H1 (cell line): ENCODE results near the gene TTBK1. TPM values are rescaled to one million over a fixed set of nuclear protein-coding genes. Genes with fewer than 3 reads are reported as not detected.

Experiments used
- CTCF ChIA-PET: fragments of 300-600 bp; sonication (Branson Sonifier 250); formaldehyde crosslinking; loops from one replicate; lab custom pipeline; 2021; ENCODE audit not compliant: partially characterized antibody; lab: Charles Lee
- POLR2A ChIA-PET: fragments of 300-600 bp; sonication (Branson Sonifier 250); formaldehyde crosslinking; loops from one replicate; lab custom pipeline; 2021; ENCODE audit warnings: inconsistent platforms; ENCODE audit not compliant: partially characterized antibody; lab: Charles Lee
- DNase-seq, 2 experiments: peaks; one replicate each; pipeline versions ENCODE4 v3.0.0 to v3.0.0-alpha.2; 2010 to 2022; ENCODE audit warnings: low spot score in 2 of 2, low read depth in 1 of 2, mixed read lengths in 1 of 2
- FAIRE-seq: peaks from 2 replicates; lab custom pipeline; 2011; peaks lifted over from hg19 to GRCh38; lab: Jason Lieb, UNC
- H2AFZ ChIP-seq: 2 replicates; pipeline ENCODE4 v1.8.1; 2012; ENCODE audit warnings: low read length, inconsistent platforms
- H2AK5ac ChIP-seq: 2 replicates; pipeline ENCODE4 v1.6.1; 2013; ENCODE audit warnings: low read depth, low read length
- H2BK120ac ChIP-seq: replicated peaks from 2 replicates; pipeline ENCODE3; 2013; ENCODE audit warnings: low read depth, low read length, inconsistent platforms
- H2BK12ac ChIP-seq: 2 replicates; pipeline ENCODE4 v1.6.1; 2013; ENCODE audit warnings: low read depth, low read length
- H2BK15ac ChIP-seq: 2 replicates; pipeline ENCODE4 v1.6.1; 2013; ENCODE audit warnings: low read length
- H2BK20ac ChIP-seq: 2 replicates; pipeline ENCODE4 v1.6.1; 2013; ENCODE audit warnings: low read length
- H2BK5ac ChIP-seq: 2 replicates; pipeline ENCODE4 v1.6.1; 2013; ENCODE audit warnings: low read depth, low read length
- H3K14ac ChIP-seq: 2 replicates; pipeline ENCODE4 v1.6.1; 2013; ENCODE audit warnings: inconsistent platforms; ENCODE audit not compliant: insufficient read length
- H3K18ac ChIP-seq: 2 replicates; pipeline ENCODE4 v1.6.1; 2013; ENCODE audit warnings: low read length; ENCODE audit errors: extremely low read depth
- H3K23ac ChIP-seq: 2 replicates; pipeline ENCODE4 v1.6.1; 2013; ENCODE audit warnings: inconsistent platforms; ENCODE audit not compliant: insufficient read length
- H3K23me2 ChIP-seq: 2 replicates; pipeline ENCODE4 v1.6.1; 2013; ENCODE audit warnings: low read depth, low read length
- H3K27ac ChIP-seq: 2 replicates; pipeline ENCODE4 v1.6.1; 2011; ENCODE audit warnings: low read depth, low read length, inconsistent platforms
- H3K27me3 ChIP-seq, 4 experiments: replicated peaks in 1 of 4; 1 replicate in 1 of 4; 2 replicates in 3 of 4; pipeline versions ENCODE4 v1.6.1 to v1.8.1; 2011 to 2013; ENCODE audit warnings: low read length in 3 of 4, mild to moderate bottlenecking in 3 of 4, inconsistent platforms in 2 of 4, mixed read lengths in 2 of 4, moderate library complexity in 1 of 4; ENCODE audit not compliant: control insufficient read depth in 3 of 4, insufficient read depth in 3 of 4; ENCODE audit errors: extremely low read depth in 1 of 4
- H3K36me3 ChIP-seq, 4 experiments: 2 replicates each; pipeline versions ENCODE4 v1.6.1 to v1.8.1; 2011 to 2013; ENCODE audit warnings: mild to moderate bottlenecking in 4 of 4, low read length in 3 of 4, moderate library complexity in 2 of 4, control low read depth in 1 of 4, inconsistent platforms in 1 of 4; ENCODE audit not compliant: insufficient read depth in 4 of 4, control insufficient read depth in 2 of 4
- H3K4ac ChIP-seq: replicated peaks from 2 replicates; pipeline ENCODE3; 2013; ENCODE audit warnings: low read length, low read depth, mixed read lengths, inconsistent platforms; ENCODE audit not compliant: insufficient read length
- H3K4me1 ChIP-seq, 4 experiments: replicated peaks in 1 of 4; 1 replicate in 1 of 4; 2 replicates in 3 of 4; pipeline versions ENCODE4 v1.6.1 to v1.8.1; 2011 to 2013; ENCODE audit warnings: low read length in 3 of 4, inconsistent platforms in 2 of 4, mixed read lengths in 1 of 4; ENCODE audit not compliant: insufficient read depth in 4 of 4, control insufficient read depth in 3 of 4
- H3K4me2 ChIP-seq, 2 experiments: 2 replicates each; pipeline versions ENCODE4 v1.6.1 to v1.8.1; 2011 to 2013; ENCODE audit warnings: low read depth in 2 of 2, low read length in 2 of 2, control low read depth in 1 of 2, inconsistent platforms in 1 of 2, mild to moderate bottlenecking in 1 of 2; ENCODE audit not compliant: insufficient read depth in 1 of 2
- H3K4me3 ChIP-seq, 4 experiments: fragments of 200-600, 300-600 bp in 1 of 4; sonication (generic), shearing (Covaris generic), sonication (Bioruptor Twin) in 1 of 4; 2 replicates each; pipeline versions ENCODE4 v1.5.1 to v1.8.1; 2011 to 2016; ENCODE audit warnings: low read length in 4 of 4, low read depth in 3 of 4, control low read depth in 2 of 4, inconsistent platforms in 2 of 4, mild to moderate bottlenecking in 2 of 4, mixed read lengths in 1 of 4, moderate library complexity in 1 of 4; ENCODE audit not compliant: insufficient read depth in 2 of 4; ENCODE audit errors: extremely low read depth in 1 of 4
- H3K56ac ChIP-seq: replicated peaks from 2 replicates; pipeline ENCODE3; 2013; ENCODE audit warnings: low read depth, mild to moderate bottlenecking, mixed read lengths, low read length, inconsistent platforms; ENCODE audit not compliant: insufficient read length
- H3K79me1 ChIP-seq: 2 replicates; pipeline ENCODE4 v1.6.1; 2013; ENCODE audit warnings: low read depth, low read length, control low read depth
- H3K79me2 ChIP-seq, 2 experiments: 2 replicates each; pipeline versions ENCODE4 v1.6.1 to v1.8.1; 2012 to 2013; ENCODE audit warnings: low read length in 2 of 2, mild to moderate bottlenecking in 2 of 2, inconsistent platforms in 1 of 2; ENCODE audit not compliant: insufficient read depth in 2 of 2, control insufficient read depth in 1 of 2
- H3K9ac ChIP-seq, 4 experiments: replicated peaks in 1 of 4; 1 replicate in 1 of 4; 2 replicates in 3 of 4; pipeline versions ENCODE4 v1.6.1 to v1.8.1; 2011 to 2013; ENCODE audit warnings: low read depth in 3 of 4, low read length in 3 of 4, control low read depth in 2 of 4, mild to moderate bottlenecking in 2 of 4, moderate library complexity in 2 of 4, inconsistent platforms in 1 of 4; ENCODE audit errors: extremely low read depth in 1 of 4
- H3K9me3 ChIP-seq, 2 experiments: 2 replicates each; pipeline versions ENCODE4 v1.6.1 to v1.8.1; 2012 to 2013; ENCODE audit warnings: mild to moderate bottlenecking in 2 of 2, moderate library complexity in 2 of 2, control low read depth in 1 of 2, inconsistent platforms in 1 of 2, low read depth in 1 of 2, low read length in 1 of 2, mixed read lengths in 1 of 2; ENCODE audit not compliant: insufficient read depth in 2 of 2
- H4K20me1 ChIP-seq, 2 experiments: replicated peaks in 1 of 2; 2 replicates each; pipeline versions ENCODE3 to v1.8.1; 2011 to 2013; ENCODE audit warnings: inconsistent platforms in 2 of 2, low read length in 2 of 2, mild to moderate bottlenecking in 1 of 2; ENCODE audit not compliant: insufficient read depth in 2 of 2, control insufficient read depth in 1 of 2
- H4K5ac ChIP-seq: 2 replicates; pipeline ENCODE4 v1.6.1; 2013; ENCODE audit warnings: low read length, low read depth, mixed read lengths, inconsistent platforms; ENCODE audit not compliant: insufficient read length
- H4K8ac ChIP-seq: 2 replicates; pipeline ENCODE4 v1.8.0; 2013; ENCODE audit warnings: mild to moderate bottlenecking, moderate library complexity, low read length, inconsistent platforms; ENCODE audit not compliant: insufficient read depth; ENCODE audit errors: extremely low read depth
- H4K91ac ChIP-seq: replicated peaks from 2 replicates; pipeline ENCODE3; 2013; ENCODE audit warnings: low read length, mixed read lengths, inconsistent platforms; ENCODE audit not compliant: insufficient read length
- BACH1 ChIP-seq: IDR thresholded peaks from 2 replicates; pipeline ENCODE4 v1.6.1; 2012; ENCODE audit warnings: low read length, improper control_type of control experiment
- CHD1 ChIP-seq: IDR thresholded peaks from 2 replicates; pipeline ENCODE4 v1.6.1; 2012; ENCODE audit warnings: low read depth, low read length, improper control_type of control experiment
- GABPA ChIP-seq: IDR thresholded peaks from 2 replicates; pipeline ENCODE4 v1.6.1; 2011; ENCODE audit warnings: mild to moderate bottlenecking, low read length, moderate library complexity, borderline replicate concordance; ENCODE audit not compliant: insufficient read depth
- KDM1A ChIP-seq: fragments of 200-600, 300-600 bp; sonication (generic); IDR thresholded peaks from 2 replicates; pipeline ENCODE4 v1.7.1; 2016; ENCODE audit warnings: mild to moderate bottlenecking, low read length, borderline replicate concordance
- MAFK ChIP-seq: IDR thresholded peaks from 2 replicates; pipeline ENCODE4 v1.6.1; 2012; ENCODE audit warnings: low read depth, mild to moderate bottlenecking, improper control_type of control experiment, low read length
- NANOG ChIP-seq: IDR thresholded peaks from 2 replicates; pipeline ENCODE4 v1.6.1; 2011; ENCODE audit warnings: low read length, low read depth, mild to moderate bottlenecking, inconsistent platforms; ENCODE audit not compliant: insufficient read depth, poor library complexity, severe bottlenecking
- POU5F1 ChIP-seq: IDR thresholded peaks from 2 replicates; pipeline ENCODE4 v1.6.1; 2011; ENCODE audit warnings: low read depth, mild to moderate bottlenecking, low read length, moderate library complexity
- RFX5 ChIP-seq: IDR thresholded peaks from 2 replicates; pipeline ENCODE4 v1.6.1; 2011; ENCODE audit warnings: low read depth, low read length, improper control_type of control experiment, borderline replicate concordance
- RXRA ChIP-seq: IDR thresholded peaks from 2 replicates; pipeline ENCODE4 v1.6.1; 2011; ENCODE audit warnings: low read depth, mild to moderate bottlenecking, low read length, moderate library complexity; ENCODE audit not compliant: insufficient read depth
- SP2 ChIP-seq: IDR thresholded peaks from 2 replicates; pipeline ENCODE4 v1.6.1; 2012; ENCODE audit warnings: mild to moderate bottlenecking, low read length, inconsistent platforms
- WGBS, 2 experiments: shearing (Covaris generic) in 1 of 2; methylation state at CpG; one replicate each; pipeline versions ENCODE4 v1.1.6 to v1.1.7; 2013 to 2015; ENCODE audit warnings: low lambda C conversion rate in 2 of 2, mixed read lengths in 2 of 2, inconsistent platforms in 1 of 2, low coverage in 1 of 2, missing lambda C conversion rate in 1 of 2; ENCODE audit not compliant: insufficient replicate concordance in 2 of 2, insufficient coverage in 1 of 2, insufficient read length in 1 of 2; ENCODE audit errors: extremely low coverage in 1 of 2, missing lambda C conversion rate in 1 of 2; 5-methylcytosine and 5-hydroxymethylcytosine counted together
- polyA plus RNA-seq, 7 experiments: library from polyadenylated mRNA; depleted of rRNA in 3 of 7; stranded (reverse) in 5 of 7; unstranded in 2 of 7; fragments of >200 nt in 5 of 7; fragments of 200-250 nt in 2 of 7; gene quantifications; 1 replicate in 5 of 7; 2 replicates in 1 of 7; 4 replicates in 1 of 7; pipeline versions ENCODE4 v1.2.1 to v1.2.3, GENCODE V29; 2011 to 2013; ENCODE audit warnings: missing spikeins in 2 of 7, mixed read lengths in 2 of 7
- total RNA-seq: library from RNA; stranded (reverse); fragmentation: NEBNext Ultra II Directional; extraction: Animal tissue kit (Norgen Biotek cat#: 25700); gene quantifications from 2 replicates; pipeline ENCODE4 v1.2.1, GENCODE V29; 2021
- TF ChIP-seq, protein P1 (sequence below): IDR thresholded peaks from 2 replicates; pipeline ENCODE4 v1.6.1; 2011; ENCODE audit warnings: low read depth, mild to moderate bottlenecking, low read length; ENCODE audit not compliant: insufficient read depth

TTBK1 gene
- total and polyA plus RNA-seq, 2 of the 8 experiments (the other 6 are each of a cell fraction or from before 2014, with no cell fraction given), result 0.53 to 1.6 TPM

DNA sequence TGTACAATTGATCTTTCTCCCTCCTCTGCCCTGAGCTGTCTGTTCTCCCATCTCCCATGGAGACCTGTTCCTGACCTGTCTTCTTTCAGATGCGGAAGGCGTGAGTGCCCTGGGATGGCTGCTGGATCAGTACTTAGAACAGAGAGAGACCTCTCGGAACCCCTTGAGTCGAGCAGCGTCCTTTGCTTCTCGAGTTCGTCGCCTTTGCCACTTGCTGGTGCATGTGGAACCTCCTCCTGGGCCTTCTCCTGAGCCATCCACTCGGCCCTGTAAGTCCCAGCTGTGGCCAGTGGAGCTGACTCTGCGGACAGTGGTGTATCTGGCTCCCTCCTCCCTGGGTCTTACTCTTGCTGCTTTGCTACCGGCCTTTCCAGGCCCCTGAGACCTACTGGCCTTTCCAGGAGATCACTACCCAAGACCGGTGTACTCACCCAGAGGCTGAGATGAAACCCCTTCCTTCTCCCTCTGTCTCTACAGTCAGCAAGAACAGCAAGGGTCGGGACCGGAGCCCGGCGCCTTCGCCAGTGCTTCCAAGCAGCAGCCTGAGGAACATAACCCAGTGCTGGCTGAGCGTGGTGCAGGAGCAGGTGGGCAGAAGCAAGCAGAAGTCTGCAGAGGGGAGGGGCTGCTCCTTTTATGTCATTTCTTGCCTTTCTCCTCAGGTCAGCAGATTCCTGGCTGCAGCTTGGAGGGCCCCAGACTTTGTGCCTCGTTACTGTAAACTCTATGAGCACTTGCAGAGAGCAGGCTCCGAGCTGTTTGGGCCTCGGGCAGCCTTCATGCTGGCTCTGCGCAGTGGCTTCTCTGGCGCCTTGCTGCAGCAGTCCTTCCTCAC lies 38.8 kb upstream of the TTBK1 start:
- H2AFZ ChIP-seq, result no peak overlapping the region
- H4K91ac ChIP-seq, result no peak overlapping the region
- H4K5ac ChIP-seq, result no peak overlapping the region
- H3K4me2 ChIP-seq, result no peak overlapping the region
- no peak overlapping the region for H2BK5ac ChIP-seq
- CTCF ChIA-PET, result interaction anchor here (0.8 kb wide), 1 partner anchor 9 kb away, joined by 3 read pairs; no protein-coding TSS in a partner anchor
- no peak overlapping the region for H3K56ac ChIP-seq
- H2BK12ac ChIP-seq, result no peak overlapping the region
- H3K79me2 ChIP-seq, result no peaks in the 10 kb centered on the region
- no peak overlapping the region for H4K8ac ChIP-seq
- no peak overlapping the region for H3K23ac ChIP-seq
- DNase-seq (no peak), FAIRE-seq (no peak)
- no peak overlapping the region; the same call in 1 of the 2 replicates for H3K18ac ChIP-seq
- no peak overlapping the region for H2BK20ac ChIP-seq
- 95% methylated on average over 23 of the region's 23 CpGs; no CpG with 5 or more reads in 1 of the 2 experiments for WGBS, 2 experiments
- no peaks in the 10 kb centered on the region; the same call in 1 of the 2 replicates for H3K23me2 ChIP-seq
- POLR2A ChIA-PET, result interaction anchor here (0.7 to 1.9 kb wide), 5 partner anchors 15 to 30 kb away, joined by 3 to 5 read pairs (median 4); no protein-coding TSS in a partner anchor
- no peak overlapping the region for H3K14ac ChIP-seq
- no peaks in the 10 kb centered on the region for H3K4me1 ChIP-seq
- H3K9ac ChIP-seq, result no peak overlapping the region
- no peaks in the 10 kb centered on the region for H3K79me1 ChIP-seq
- no peak overlapping the region; the same call in 1 of the 2 replicates for H2BK15ac ChIP-seq
- no peak overlapping the region for H2AK5ac ChIP-seq
- H3K27me3 ChIP-seq, result no peaks in the 10 kb centered on the region
- H3K27ac ChIP-seq, result no peak overlapping the region
- H3K9me3 ChIP-seq, result no peaks in the 10 kb centered on the region
- H3K4ac ChIP-seq, result no peak overlapping the region
- no peaks in the 10 kb centered on the region for H4K20me1 ChIP-seq
- H3K36me3 ChIP-seq, result no peaks in the 10 kb centered on the region
- H3K4me3 ChIP-seq, result no peak overlapping the region
- no peak overlapping the region for H2BK120ac ChIP-seq
- no peak for TF ChIP-seq SP2
- no peak for TF ChIP-seq CHD1
- no peak for TF ChIP-seq RXRA
- TF ChIP-seq, protein P1, sequence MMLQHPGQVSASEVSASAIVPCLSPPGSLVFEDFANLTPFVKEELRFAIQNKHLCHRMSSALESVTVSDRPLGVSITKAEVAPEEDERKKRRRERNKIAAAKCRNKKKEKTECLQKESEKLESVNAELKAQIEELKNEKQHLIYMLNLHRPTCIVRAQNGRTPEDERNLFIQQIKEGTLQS, result no peak
- no peak for TF ChIP-seq KDM1A
- no peak for TF ChIP-seq RFX5
- no peak for TF ChIP-seq GABPA
- TF ChIP-seq BACH1, result no peak
- TF ChIP-seq NANOG, result no peak
- no peak for TF ChIP-seq MAFK
- no peak for TF ChIP-seq POU5F1
